GM08714 (cell line): ENCODE results near the gene PHF13.

Experiments
- H3K4me3 ChIP-seq: fragments of 200-500 bp; sonication (Bioruptor generic); 2 replicates; pipeline ENCODE4 v1.5.1; 2014; ENCODE audit warnings: mild to moderate bottlenecking, low read length, inconsistent platforms
- ZNF274 ChIP-seq: IDR thresholded peaks from 2 replicates; pipeline ENCODE4 v1.6.1; 2012; ENCODE audit warnings: mild to moderate bottlenecking, low read depth, low read length

The PHF13 gene

GRCh38 chr1:6667139-6667538, 53.6 kb downstream of the PHF13 start:
- no peak for TF ChIP-seq ZNF274
- no peak overlapping the region for H3K4me3 ChIP-seq

GRCh38 chr1:6668503-6668902, 55.0 kb downstream of the PHF13 start:
- no peak overlapping the region for H3K4me3 ChIP-seq
- TF ChIP-seq ZNF274 = no peak

GRCh38 chr1:6672558-6672957, 59.0 kb downstream of the PHF13 start:
- no peak for TF ChIP-seq ZNF274

More at GRCh38 chr1:6672558-6672957, 59.0 kb downstream of the PHF13 start:
- H3K4me3 ChIP-seq = no peak overlapping the region
